Loucy (cell line): ENCODE measurements around the gene USP22.

Experiments used
- H2AFZ ChIP-seq: fragments of 200-600 bp; sonication (generic); 2 replicates; pipeline ENCODE4 v1.6.0; 2016; ENCODE audit warnings: antibody characterized with exemption, mild to moderate bottlenecking, low read length, moderate library complexity
- H3F3A ChIP-seq: fragments of 200-600 bp; 2 replicates; pipeline ENCODE4 v1.6.0; 2016; ENCODE audit warnings: antibody characterized with exemption, low read depth, mild to moderate bottlenecking
- H3K27me3 ChIP-seq: fragments of 200-600 bp; sonication (generic); 2 replicates; pipeline ENCODE4 v1.6.1; 2014; ENCODE audit warnings: low read length, mild to moderate bottlenecking; ENCODE audit not compliant: insufficient read depth, poor library complexity, severe bottlenecking
- H3K36me3 ChIP-seq: fragments of 200-600 bp; sonication (generic); 2 replicates; pipeline ENCODE4 v1.6.1; 2016; ENCODE audit warnings: low read length; ENCODE audit not compliant: insufficient read depth
- H3K4me1 ChIP-seq: fragments of 200-600 bp; sonication (generic); 2 replicates; pipeline ENCODE4 v1.5.1; 2014; ENCODE audit warnings: low read length, mild to moderate bottlenecking; ENCODE audit not compliant: insufficient read depth, poor library complexity, severe bottlenecking
- H3K4me2 ChIP-seq: fragments of 200-600 bp; sonication (generic); 2 replicates; pipeline ENCODE4 v1.6.0; 2014; ENCODE audit warnings: antibody characterized with exemption, low read length, low read depth, mild to moderate bottlenecking; ENCODE audit not compliant: poor library complexity, severe bottlenecking
- H3K4me3 ChIP-seq: fragments of 200-600 bp; sonication (generic); 2 replicates; pipeline ENCODE4 v1.5.1; 2014; ENCODE audit warnings: low read length, mild to moderate bottlenecking, mixed read lengths; ENCODE audit not compliant: poor library complexity, severe bottlenecking
- H3K79me2 ChIP-seq: fragments of 200-600 bp; sonication (generic); 2 replicates; pipeline ENCODE4 v1.6.1; 2014; ENCODE audit warnings: low read length; ENCODE audit not compliant: insufficient read depth
- H3K9ac ChIP-seq: fragments of 200-600 bp; sonication (generic); 2 replicates; pipeline ENCODE4 v1.6.0; 2014; ENCODE audit warnings: mild to moderate bottlenecking, low read depth, low read length, moderate library complexity; ENCODE audit not compliant: poor library complexity, severe bottlenecking
- H3K9me2 ChIP-seq: fragments of 200-600 bp; sonication (generic); replicated peaks from 2 replicates; pipeline ENCODE4 v1.6.1; 2016; ENCODE audit warnings: low read depth, low read length, mixed read lengths
- H3K9me3 ChIP-seq: fragments of 200-600 bp; sonication (generic); 2 replicates; pipeline ENCODE4 v1.6.1; 2014; ENCODE audit warnings: mild to moderate bottlenecking, antibody characterized with exemption, low read length, low read depth; ENCODE audit not compliant: insufficient read depth
- H4K20me1 ChIP-seq: fragments of 200-600 bp; sonication (generic); 2 replicates; pipeline ENCODE4 v1.6.0; 2014; ENCODE audit warnings: antibody characterized with exemption, low read length, mild to moderate bottlenecking; ENCODE audit not compliant: insufficient read depth, poor library complexity, severe bottlenecking
- EZH2phosphoT487 ChIP-seq: fragments of 200-600 bp; IDR thresholded peaks from 2 replicates; pipeline ENCODE4 v1.6.1; 2018; ENCODE audit warnings: antibody characterized with exemption, mild to moderate bottlenecking, moderate library complexity, borderline replicate concordance
- TF ChIP-seq, protein P1 (sequence below): fragments of 200-600 bp; sonication (generic); conservative IDR thresholded peaks from 2 replicates; pipeline ENCODE4 v1.5.1; 2014; ENCODE audit warnings: mild to moderate bottlenecking, antibody characterized with exemption, low read length

The USP22 gene

DNA sequence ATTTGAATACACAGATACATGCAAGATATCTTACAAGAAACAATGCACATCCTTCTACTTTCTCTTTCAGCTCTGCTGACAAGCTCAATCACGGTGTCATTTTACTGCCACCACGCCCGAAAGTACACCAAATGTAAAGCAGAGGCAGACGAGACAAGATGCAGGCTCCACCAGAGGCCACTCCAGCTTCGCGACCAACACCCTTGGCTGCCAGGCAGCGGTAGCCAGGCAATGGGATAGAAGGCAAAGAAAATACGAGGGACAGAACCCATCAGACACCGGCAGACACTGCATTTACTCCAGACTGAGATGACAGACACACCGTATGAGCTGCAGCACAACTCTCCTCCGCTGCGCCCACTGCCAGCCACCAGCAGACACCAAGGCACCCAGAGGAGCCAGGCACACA is 41.0 kb downstream of the USP22 start:
- Histone ChIP-seq H3K36me3 (peaks cover 88% of the 10 kb centered on the region; the same call in 1 of the 2 replicates), H3K4me1 (no peaks in the 10 kb centered on the region), H3K27me3 (no peaks in the 10 kb centered on the region), H3K9me3 (no peaks in the 10 kb centered on the region), H3K4me3 (no peak overlapping the region), H3K9ac (no peak overlapping the region), H2AFZ (no peak overlapping the region), H3K4me2 (no peak overlapping the region), H4K20me1 (peaks cover 41% of the 10 kb centered on the region), H3K79me2 (peaks cover 9% of the 10 kb centered on the region; the same call in 1 of the 2 replicates), H3F3A (no peaks in the 10 kb centered on the region; the same call in 1 of the 2 replicates), H3K9me2 (no peaks in the 10 kb centered on the region)
- no peak for TF ChIP-seq EZH2phosphoT487
- TF ChIP-seq, protein P1, sequence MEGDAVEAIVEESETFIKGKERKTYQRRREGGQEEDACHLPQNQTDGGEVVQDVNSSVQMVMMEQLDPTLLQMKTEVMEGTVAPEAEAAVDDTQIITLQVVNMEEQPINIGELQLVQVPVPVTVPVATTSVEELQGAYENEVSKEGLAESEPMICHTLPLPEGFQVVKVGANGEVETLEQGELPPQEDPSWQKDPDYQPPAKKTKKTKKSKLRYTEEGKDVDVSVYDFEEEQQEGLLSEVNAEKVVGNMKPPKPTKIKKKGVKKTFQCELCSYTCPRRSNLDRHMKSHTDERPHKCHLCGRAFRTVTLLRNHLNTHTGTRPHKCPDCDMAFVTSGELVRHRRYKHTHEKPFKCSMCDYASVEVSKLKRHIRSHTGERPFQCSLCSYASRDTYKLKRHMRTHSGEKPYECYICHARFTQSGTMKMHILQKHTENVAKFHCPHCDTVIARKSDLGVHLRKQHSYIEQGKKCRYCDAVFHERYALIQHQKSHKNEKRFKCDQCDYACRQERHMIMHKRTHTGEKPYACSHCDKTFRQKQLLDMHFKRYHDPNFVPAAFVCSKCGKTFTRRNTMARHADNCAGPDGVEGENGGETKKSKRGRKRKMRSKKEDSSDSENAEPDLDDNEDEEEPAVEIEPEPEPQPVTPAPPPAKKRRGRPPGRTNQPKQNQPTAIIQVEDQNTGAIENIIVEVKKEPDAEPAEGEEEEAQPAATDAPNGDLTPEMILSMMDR = no peak

DNA sequence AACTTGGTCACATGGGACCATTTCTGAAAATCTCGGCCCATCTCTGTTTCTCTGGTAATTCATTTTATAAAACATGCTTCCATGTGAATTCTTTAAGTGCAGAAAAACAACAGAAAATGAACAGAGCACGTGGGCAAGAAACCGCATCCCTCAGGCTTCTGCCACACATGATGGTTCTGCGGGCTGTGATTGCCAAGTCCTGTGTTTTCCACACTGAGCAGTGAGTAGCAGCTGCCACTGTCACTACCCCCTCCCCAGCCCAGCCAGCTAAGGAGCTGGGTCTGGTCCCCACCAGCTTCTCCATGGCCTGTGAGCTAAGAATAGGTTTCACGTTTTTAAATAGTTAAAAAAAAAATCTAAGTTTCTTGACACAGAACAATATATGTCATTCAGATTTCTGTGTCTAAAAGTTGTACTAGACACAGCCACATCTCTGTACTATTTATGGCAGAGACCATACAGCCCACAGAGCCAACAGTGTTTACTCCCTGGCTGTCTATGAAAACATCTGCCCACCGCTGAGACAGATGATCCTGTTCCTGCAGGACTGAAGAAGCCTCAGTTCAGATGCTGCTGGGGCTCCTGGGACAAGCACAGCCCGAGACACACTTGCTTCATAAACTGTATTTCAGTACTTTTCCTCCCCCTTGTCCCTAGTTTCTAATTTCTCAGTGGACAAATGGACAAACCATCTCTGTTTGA is 41.5 kb downstream of the USP22 start:
- Histone ChIP-seq H3K27me3 (no peaks in the 10 kb centered on the region), H2AFZ (no peak overlapping the region), H3K4me1 (no peaks in the 10 kb centered on the region), H3K4me3 (no peak overlapping the region), H4K20me1 (peaks cover 41% of the 10 kb centered on the region), H3K4me2 (no peak overlapping the region), H3K9ac (no peak overlapping the region), H3K36me3 (peaks cover 82% of the 10 kb centered on the region; the same call in 1 of the 2 replicates), H3K79me2 (peaks cover 9% of the 10 kb centered on the region; the same call in 1 of the 2 replicates), H3K9me3 (no peaks in the 10 kb centered on the region), H3K9me2 (no peaks in the 10 kb centered on the region), H3F3A (no peaks in the 10 kb centered on the region; the same call in 1 of the 2 replicates)
- no peak for TF ChIP-seq EZH2phosphoT487
- TF ChIP-seq, protein P1 = no peak

DNA sequence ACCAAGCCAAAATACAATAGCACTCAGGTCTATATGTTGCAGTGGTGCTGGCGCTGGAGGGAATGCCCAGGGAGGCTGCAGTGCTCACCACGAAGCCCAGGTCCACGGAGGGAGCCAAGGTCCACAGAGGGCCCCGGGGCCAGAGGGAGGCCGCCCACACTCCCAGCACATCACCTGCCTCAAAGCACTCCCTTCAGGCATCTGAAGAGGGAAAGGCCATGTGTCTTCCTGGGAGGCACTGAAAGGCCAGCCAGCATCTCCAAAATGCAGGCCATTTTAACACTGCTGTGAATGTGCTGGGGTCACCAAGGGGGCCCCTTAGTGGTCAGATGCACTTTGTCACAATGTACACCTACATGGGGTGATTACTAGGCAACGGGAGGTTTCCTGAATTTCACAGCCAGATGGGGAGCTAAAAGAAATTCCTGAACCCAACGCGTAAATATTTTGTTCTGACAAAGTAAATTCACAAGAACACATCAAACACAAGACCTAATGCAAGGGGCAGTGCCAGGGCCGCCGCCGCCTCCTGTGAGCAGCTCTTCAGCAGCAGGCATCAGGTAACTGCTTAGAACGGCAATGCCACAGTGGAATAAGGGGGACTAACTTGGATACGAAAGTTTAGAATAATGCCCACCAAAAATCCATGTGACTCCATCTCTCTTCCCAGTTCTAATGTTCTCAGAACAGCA is 42.8 kb downstream of the USP22 start:
- Histone ChIP-seq H3F3A (no peaks in the 10 kb centered on the region; the same call in 1 of the 2 replicates), H3K9ac (no peak overlapping the region), H2AFZ (no peak overlapping the region), H3K9me2 (no peaks in the 10 kb centered on the region), H3K79me2 (peaks cover 9% of the 10 kb centered on the region; the same call in 1 of the 2 replicates), H3K4me2 (no peak overlapping the region), H4K20me1 (peaks cover 36% of the 10 kb centered on the region), H3K27me3 (no peaks in the 10 kb centered on the region), H3K4me1 (no peaks in the 10 kb centered on the region), H3K4me3 (no peak overlapping the region), H3K36me3 (peaks cover 69% of the 10 kb centered on the region; the same call in 1 of the 2 replicates), H3K9me3 (no peaks in the 10 kb centered on the region)
- TF ChIP-seq, protein P1 = no peak
- TF ChIP-seq EZH2phosphoT487 = no peak
